Neural cell (in vitro differentiated cells): ENCODE results near the gene EI24. TPM values are rescaled to one million over a fixed set of nuclear protein-coding genes. Genes with fewer than 3 reads are reported as not detected.
A peak's percentile ranks its signal among the peaks of the same experiment; 100 is the strongest.

ENCODE experiments used
- H2AFZ ChIP-seq: fragments of 200-600, 300-800 bp; sonication (generic), shearing (Covaris generic); 2 replicates; pipeline ENCODE4 v1.6.0; 2014; ENCODE audit warnings: low read depth, mild to moderate bottlenecking, antibody characterized with exemption, low read length, moderate library complexity
- H3F3A ChIP-seq: fragments of 200-600 bp; shearing (Covaris generic); 2 replicates; pipeline ENCODE4 v1.6.1; 2016; ENCODE audit warnings: mild to moderate bottlenecking, moderate library complexity, mixed read lengths, antibody characterized with exemption, low read length; ENCODE audit not compliant: insufficient read depth, poor library complexity, severe bottlenecking
- H3K27ac ChIP-seq: fragments of 200-600, 300-800 bp; sonication (generic), shearing (Covaris generic); 2 replicates; pipeline ENCODE4 v1.5.1; 2014; ENCODE audit warnings: mild to moderate bottlenecking, low read length, moderate library complexity
- H3K27me3 ChIP-seq: fragments of 300-800, 200-600 bp; sonication (generic), shearing (Covaris generic); 2 replicates; pipeline ENCODE4 v1.6.0; 2014; ENCODE audit warnings: mild to moderate bottlenecking, low read depth, low read length, moderate library complexity; ENCODE audit not compliant: insufficient read depth
- H3K36me3 ChIP-seq: fragments of 300-800, 200-600 bp; sonication (generic), shearing (Covaris generic); 2 replicates; pipeline ENCODE4 v1.5.1; 2014; ENCODE audit warnings: mild to moderate bottlenecking, antibody characterized with exemption, low read length, moderate library complexity; ENCODE audit not compliant: insufficient read depth
- H3K4me2 ChIP-seq: fragments of 300-800, 200-600 bp; sonication (generic), shearing (Covaris generic); 2 replicates; pipeline ENCODE4 v1.6.0; 2014; ENCODE audit warnings: mild to moderate bottlenecking, low read length
- H3K4me3 ChIP-seq: fragments of 300-800, 200-600 bp; sonication (generic), shearing (Covaris generic); 2 replicates; pipeline ENCODE4 v1.5.1; 2014; ENCODE audit warnings: mild to moderate bottlenecking, low read length, moderate library complexity
- H3K79me2 ChIP-seq: fragments of 200-600 bp; shearing (Covaris generic); replicated peaks from 2 replicates; pipeline ENCODE4 v1.6.0; 2014; ENCODE audit warnings: mild to moderate bottlenecking, low read length, moderate library complexity; ENCODE audit not compliant: insufficient read depth
- H3K9ac ChIP-seq: fragments of 300-800, 200-600 bp; sonication (generic), shearing (Covaris generic); 2 replicates; pipeline ENCODE4 v1.6.1; 2016; ENCODE audit warnings: mild to moderate bottlenecking, low read length, mixed read lengths
- H3K9me2 ChIP-seq: fragments of 200-600 bp; shearing (Covaris generic); 2 replicates; pipeline ENCODE4 v1.6.1; 2016; ENCODE audit warnings: mild to moderate bottlenecking, low read length, mixed read lengths; ENCODE audit not compliant: insufficient read depth
- H3K9me3 ChIP-seq: fragments of 200-600, 300-800 bp; sonication (generic), shearing (Covaris generic); 2 replicates; pipeline ENCODE4 v1.6.1; 2016; ENCODE audit warnings: mild to moderate bottlenecking, mixed run types, low read length, moderate library complexity, mixed read lengths
- H4K20me1 ChIP-seq: fragments of 200-600 bp; shearing (Covaris generic); 2 replicates; pipeline ENCODE4 v1.6.1; 2016; ENCODE audit warnings: mild to moderate bottlenecking, mixed run types; ENCODE audit not compliant: insufficient read depth
- CTCF ChIP-seq: fragments of 450-650 bp; IDR thresholded peaks from 2 replicates; pipeline ENCODE4 v1.5.1; 2014; ENCODE audit warnings: antibody characterized with exemption, mild to moderate bottlenecking, moderate library complexity; ENCODE audit not compliant: poor library complexity, severe bottlenecking
- EP300 ChIP-seq: fragments of 450-650 bp; conservative IDR thresholded peaks from 2 replicates; pipeline ENCODE4 v1.6.1; 2014; ENCODE audit warnings: antibody characterized with exemption, mild to moderate bottlenecking, moderate library complexity; ENCODE audit not compliant: poor library complexity, severe bottlenecking
- EZH2 ChIP-seq: fragments of 200-600, 300-800 bp; shearing (Covaris generic), sonication (generic); IDR thresholded peaks from 2 replicates; pipeline ENCODE4 v1.6.1; 2014; ENCODE audit warnings: antibody characterized with exemption, low read length, borderline replicate concordance, mild to moderate bottlenecking; ENCODE audit not compliant: insufficient read depth, poor library complexity, severe bottlenecking
- MXI1 ChIP-seq: fragments of 450-650 bp; conservative IDR thresholded peaks from 2 replicates; pipeline ENCODE4 v1.6.1; 2014; ENCODE audit warnings: antibody characterized with exemption, mild to moderate bottlenecking; ENCODE audit not compliant: poor library complexity, severe bottlenecking
- POLR2AphosphoS5 ChIP-seq: IDR thresholded peaks from 2 replicates; pipeline ENCODE4 v1.6.1; 2012
- RAD21 ChIP-seq: fragments of 450-650 bp; conservative IDR thresholded peaks from 2 replicates; pipeline ENCODE4 v1.6.1; 2014; ENCODE audit warnings: antibody characterized with exemption, mild to moderate bottlenecking, moderate library complexity
- SMC3 ChIP-seq: fragments of 450-650 bp; conservative IDR thresholded peaks from 2 replicates; pipeline ENCODE4 v1.6.1; 2014; ENCODE audit warnings: antibody characterized with exemption, mild to moderate bottlenecking, moderate library complexity; ENCODE audit not compliant: poor library complexity
- TAF1 ChIP-seq: IDR thresholded peaks from 2 replicates; pipeline ENCODE4 v1.6.1; 2012; ENCODE audit warnings: low read depth
- polyA plus RNA-seq: library from polyadenylated mRNA; depleted of rRNA; stranded (reverse); fragments of >200 nt; gene quantifications from 2 replicates; pipeline ENCODE4 v1.2.3, GENCODE V29; 2014
- TF ChIP-seq, protein P1 (sequence below): IDR thresholded peaks from 2 replicates; pipeline ENCODE4 v1.6.1; 2012; ENCODE audit warnings: borderline replicate concordance

Gene EI24
- polyA plus RNA-seq, 1 donor from 2014 or later, result 92.5 TPM

DNA sequence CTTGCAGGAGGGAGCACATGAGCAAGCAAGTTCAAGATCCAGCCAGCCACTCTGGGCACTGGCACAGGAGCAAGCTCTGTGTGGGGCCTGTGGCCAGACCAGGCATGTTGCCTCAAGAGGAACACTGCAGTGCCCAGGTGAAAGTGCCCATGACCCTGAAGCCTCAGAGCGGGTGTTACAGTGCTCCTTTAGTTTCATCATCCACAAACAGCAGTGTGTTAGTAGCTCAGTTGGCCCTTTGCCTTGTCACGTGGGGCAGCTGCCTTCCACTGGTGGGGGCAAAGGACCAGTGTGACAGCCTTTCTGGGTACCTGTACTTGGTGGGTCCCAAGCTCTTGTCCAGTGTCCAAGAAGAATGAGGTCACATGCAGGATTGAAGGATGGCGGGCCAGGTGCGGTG, 3.0 kb upstream of the EI24 start:
- H3K9me2 ChIP-seq, result no peaks in the 10 kb centered on the region
- H3K9me3 ChIP-seq, result no peaks in the 10 kb centered on the region
- H3K27me3 ChIP-seq, result no peaks in the 10 kb centered on the region
- peaks cover 16% of the 10 kb centered on the region for H3K79me2 ChIP-seq
- no peak overlapping the region for H2AFZ ChIP-seq
- H4K20me1 ChIP-seq, result no peaks in the 10 kb centered on the region
- H3K36me3 ChIP-seq, result no peaks in the 10 kb centered on the region
- H3F3A ChIP-seq, result no peaks in the 10 kb centered on the region
- no peak for TF ChIP-seq CTCF
- no peak for TF ChIP-seq RAD21
- TF ChIP-seq SMC3, result no peak
- TF ChIP-seq TAF1, result no peak
- TF ChIP-seq EZH2, result no peak
- H3K9ac ChIP-seq, result no peak overlapping the region
- no peak overlapping the region for H3K4me3 ChIP-seq
- no peak overlapping the region for H3K4me2 ChIP-seq
- H3K27ac ChIP-seq, result no peak overlapping the region

- no peak for TF ChIP-seq RAD21
- TF ChIP-seq TAF1, result no peak
- TF ChIP-seq CTCF, result no peak
- TF ChIP-seq, protein P1, sequence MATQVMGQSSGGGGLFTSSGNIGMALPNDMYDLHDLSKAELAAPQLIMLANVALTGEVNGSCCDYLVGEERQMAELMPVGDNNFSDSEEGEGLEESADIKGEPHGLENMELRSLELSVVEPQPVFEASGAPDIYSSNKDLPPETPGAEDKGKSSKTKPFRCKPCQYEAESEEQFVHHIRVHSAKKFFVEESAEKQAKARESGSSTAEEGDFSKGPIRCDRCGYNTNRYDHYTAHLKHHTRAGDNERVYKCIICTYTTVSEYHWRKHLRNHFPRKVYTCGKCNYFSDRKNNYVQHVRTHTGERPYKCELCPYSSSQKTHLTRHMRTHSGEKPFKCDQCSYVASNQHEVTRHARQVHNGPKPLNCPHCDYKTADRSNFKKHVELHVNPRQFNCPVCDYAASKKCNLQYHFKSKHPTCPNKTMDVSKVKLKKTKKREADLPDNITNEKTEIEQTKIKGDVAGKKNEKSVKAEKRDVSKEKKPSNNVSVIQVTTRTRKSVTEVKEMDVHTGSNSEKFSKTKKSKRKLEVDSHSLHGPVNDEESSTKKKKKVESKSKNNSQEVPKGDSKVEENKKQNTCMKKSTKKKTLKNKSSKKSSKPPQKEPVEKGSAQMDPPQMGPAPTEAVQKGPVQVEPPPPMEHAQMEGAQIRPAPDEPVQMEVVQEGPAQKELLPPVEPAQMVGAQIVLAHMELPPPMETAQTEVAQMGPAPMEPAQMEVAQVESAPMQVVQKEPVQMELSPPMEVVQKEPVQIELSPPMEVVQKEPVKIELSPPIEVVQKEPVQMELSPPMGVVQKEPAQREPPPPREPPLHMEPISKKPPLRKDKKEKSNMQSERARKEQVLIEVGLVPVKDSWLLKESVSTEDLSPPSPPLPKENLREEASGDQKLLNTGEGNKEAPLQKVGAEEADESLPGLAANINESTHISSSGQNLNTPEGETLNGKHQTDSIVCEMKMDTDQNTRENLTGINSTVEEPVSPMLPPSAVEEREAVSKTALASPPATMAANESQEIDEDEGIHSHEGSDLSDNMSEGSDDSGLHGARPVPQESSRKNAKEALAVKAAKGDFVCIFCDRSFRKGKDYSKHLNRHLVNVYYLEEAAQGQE, result no peak
- TF ChIP-seq EP300, result no peak
- no peak for TF ChIP-seq MXI1
- TF ChIP-seq EZH2, result no peak
- no peak for TF ChIP-seq SMC3
- no peak for TF ChIP-seq POLR2AphosphoS5
- no peaks in the 10 kb centered on the region for H3F3A ChIP-seq
- H4K20me1 ChIP-seq, result no peaks in the 10 kb centered on the region
- no peaks in the 10 kb centered on the region for H3K9me2 ChIP-seq
- no peaks in the 10 kb centered on the region for H3K27me3 ChIP-seq
- peak overlapping the region; percentile 80 for H2AFZ ChIP-seq
- peak overlapping the region; percentile 96 for H3K4me2 ChIP-seq
- H3K27ac ChIP-seq, result peak overlapping the region; percentile 61
- H3K9ac ChIP-seq, result peak overlapping the region; percentile 83
- H3K36me3 ChIP-seq, result no peaks in the 10 kb centered on the region
- H3K79me2 ChIP-seq, result peaks cover 25% of the 10 kb centered on the region
- H3K9me3 ChIP-seq, result no peaks in the 10 kb centered on the region
- peak overlapping the region; percentile 100 for H3K4me3 ChIP-seq
Measured at GRCh38 chr11:125569915-125570621, 791 bp downstream of the EI24 start.
